K562 (cell line): ENCODE measurements around the gene DNAH10. TPM values are rescaled to one million over a fixed set of nuclear protein-coding genes. Genes with fewer than 3 reads are reported as not detected.

Experiments
- ATAC-seq: fragments of 200-7000 bp; cut with Tn5 transposase; 3 replicates; pipeline ENCODE4 v1.9.1; 2020; ENCODE audit warnings: moderate library complexity
- BruUV-seq: library from RNA; stranded (reverse); fragments of 400-500 nt; replicated peaks from 2 replicates; lab custom pipeline; 2021; lab: Mats Ljungman, UMichigan
- CTCF ChIA-PET: fragments of 300-600 bp; formaldehyde crosslinking; extraction: SDS; loops from one replicate; lab custom pipeline; 2021; ENCODE audit warnings: low intra/inter-chr PET ratio; lab: Yijun Ruan, JAX
- POLR2A ChIA-PET: fragments of 300-600, 350-650 bp; sonication (Branson Sonifier 250); formaldehyde crosslinking; extraction: SDS; loops from one replicate; lab custom pipeline; 2021; ENCODE audit warnings: antibody characterized with exemption, inconsistent platforms; lab: Yijun Ruan, JAX
- DNase-seq, 4 experiments: peaks; one replicate each; pipeline versions ENCODE4 v3.0.0 to v3.0.0-alpha.2; 2011 to 2018; ENCODE audit warnings: low spot score in 3 of 4, mixed read lengths in 3 of 4; ENCODE audit errors: extremely low read depth in 1 of 4
- FAIRE-seq: peaks from 2 replicates; lab custom pipeline; 2011; peaks lifted over from hg19 to GRCh38; lab: Jason Lieb, UNC
- H2AFZ ChIP-seq: 2 replicates; pipeline ENCODE4 v1.6.0; 2011; ENCODE audit warnings: low read depth, low read length, control low read depth, inconsistent platforms
- H3K27ac ChIP-seq: fragments of 200-600 bp; 3 replicates; pipeline ENCODE4 v1.8.0; 2011; ENCODE audit warnings: low read depth, mild to moderate bottlenecking, control low read depth, inconsistent platforms, low read length, moderate library complexity, mixed read lengths; ENCODE audit errors: extremely low read depth
- H3K27me3 ChIP-seq, 2 experiments: fragments of 300-600 bp in 1 of 2; 2 replicates in 1 of 2; 3 replicates in 1 of 2; pipeline versions ENCODE4 v1.6.0 to v1.8.0; 2011; ENCODE audit warnings: inconsistent platforms in 2 of 2, low read length in 2 of 2, mild to moderate bottlenecking in 1 of 2, mixed read lengths in 1 of 2, moderate library complexity in 1 of 2; ENCODE audit not compliant: control insufficient read depth in 2 of 2, insufficient read depth in 2 of 2
- H3K36me3 ChIP-seq: fragments of 300-600 bp; 3 replicates; pipeline ENCODE4 v1.8.0; 2011; ENCODE audit warnings: mild to moderate bottlenecking, low read length, inconsistent platforms; ENCODE audit not compliant: control insufficient read depth, insufficient read depth
- H3K4me1 ChIP-seq, 2 experiments: fragments of 200-600 bp in 1 of 2; replicated peaks in 1 of 2; 2 replicates in 1 of 2; 3 replicates in 1 of 2; pipeline versions ENCODE4 v1.5.1 to v1.8.0; 2011; ENCODE audit warnings: inconsistent platforms in 2 of 2, low read length in 2 of 2, mild to moderate bottlenecking in 1 of 2, mixed read lengths in 1 of 2, moderate library complexity in 1 of 2; ENCODE audit not compliant: control insufficient read depth in 2 of 2, insufficient read depth in 2 of 2
- H3K4me2 ChIP-seq: 2 replicates; pipeline ENCODE4 v1.6.1; 2011; ENCODE audit warnings: low read length, control low read depth, inconsistent platforms, mixed read lengths; ENCODE audit not compliant: insufficient read depth
- H3K4me3 ChIP-seq: fragments of 200-600 bp; sonication (generic), shearing (Covaris generic); 2 replicates; pipeline ENCODE4 v1.5.1; 2016; ENCODE audit warnings: control low read depth, inconsistent platforms
- H3K79me2 ChIP-seq: fragments of 200-600 bp; 3 replicates; pipeline ENCODE4 v1.8.0; 2011; ENCODE audit warnings: low read length, inconsistent platforms; ENCODE audit not compliant: control insufficient read depth, insufficient read depth
- H3K9ac ChIP-seq, 2 experiments: 2 replicates each; pipeline versions ENCODE4 v1.6.0 to v1.6.1; 2011; ENCODE audit warnings: low read depth in 2 of 2, low read length in 2 of 2, control low read depth in 1 of 2, inconsistent platforms in 1 of 2, mild to moderate bottlenecking in 1 of 2, mixed read lengths in 1 of 2; ENCODE audit not compliant: insufficient read depth in 1 of 2
- H3K9me1 ChIP-seq: one replicate; pipeline ENCODE4 v1.6.0; 2011; ENCODE audit warnings: inconsistent platforms, mild to moderate bottlenecking, low read length, moderate library complexity; ENCODE audit not compliant: control insufficient read depth, insufficient read depth
- H3K9me3 ChIP-seq: replicated peaks from 2 replicates; pipeline ENCODE4 v1.5.1; 2011; ENCODE audit warnings: low read depth, low read length, inconsistent platforms; ENCODE audit not compliant: control insufficient read depth, insufficient read depth
- H4K20me1 ChIP-seq: replicated peaks from 2 replicates; pipeline ENCODE4 v1.6.1; 2011; ENCODE audit warnings: low read length, inconsistent platforms, mixed read lengths; ENCODE audit not compliant: control insufficient read depth, insufficient read depth
- CHCHD3 ChIP-seq: fragments of 250-450 bp; sonication (Bioruptor Pico); IDR thresholded peaks from 2 replicates; pipeline ENCODE4 v2.1.2; 2022; ENCODE audit warnings: mild to moderate bottlenecking
- HOXB6 ChIP-seq: fragments of 250-450 bp; sonication (Bioruptor Pico); IDR thresholded peaks from 2 replicates; pipeline ENCODE4 v1.5.1; 2022; ENCODE audit warnings: mild to moderate bottlenecking, borderline replicate concordance
- JUNB ChIP-seq: fragments of 450-650 bp; formaldehyde crosslinking; conservative IDR thresholded peaks from 2 replicates; pipeline ENCODE4 v1.4.0; 2020; ENCODE audit warnings: mild to moderate bottlenecking
- KLF13 ChIP-seq: fragments of 450-650 bp; IDR thresholded peaks from 2 replicates; pipeline ENCODE4 v1.6.1; 2016; ENCODE audit warnings: missing genetic modification characterization, low read depth, mild to moderate bottlenecking, missing compliant biosample characterization, moderate library complexity, borderline replicate concordance
- SIX5 ChIP-seq, 2 experiments: IDR thresholded peaks; 2 replicates each; pipeline ENCODE4 v1.6.1; 2011; ENCODE audit warnings: low read length in 2 of 2, borderline replicate concordance in 1 of 2, low read depth in 1 of 2, mild to moderate bottlenecking in 1 of 2, moderate library complexity in 1 of 2; ENCODE audit not compliant: insufficient read depth in 1 of 2
- WGBS: fragments of 100-300 bp; shearing (Covaris generic); methylation state at CpG from one replicate; pipeline ENCODE4 v1.1.6; 2016; ENCODE audit warnings: low coverage, mixed read lengths; ENCODE audit not compliant: insufficient coverage; ENCODE audit errors: missing lambda C conversion rate; 5-methylcytosine and 5-hydroxymethylcytosine counted together
- in situ Hi-C: fragments of 300-500 bp; cut with MboI; formaldehyde crosslinking; loops from 4 replicates; pipeline ENCODE4 v1.15.0; 2018; ENCODE audit warnings: inconsistent platforms, mixed read lengths
- intact Hi-C: fragments of 100-400 bp; cut with micrococcal nuclease; formaldehyde crosslinking; loops from 2 replicates; pipeline ENCODE4 v1.14.2; 2022
- polyA plus RNA-seq, 8 experiments: library from polyadenylated mRNA; depleted of rRNA in 4 of 8; stranded (reverse) in 5 of 8; unstranded in 3 of 8; fragments of >200 nt; fragmentation: Nextera tagmentation in 2 of 8; fragmentation: Illumina TruSeq in 1 of 8; extraction: Ambion mirVana in 2 of 8; extraction: Trizol in 1 of 8; gene quantifications; 2 replicates each; pipeline versions ENCODE4 v1.2.1 to v1.2.3, GENCODE V29; 2011 to 2014; ENCODE audit warnings: inconsistent platforms in 1 of 8, missing spikeins in 1 of 8
- total RNA-seq, 7 experiments: library from RNA; depleted of rRNA in 6 of 7; stranded (reverse); fragments of >200 nt in 6 of 7; fragmentation: Illumina TruSeq in 2 of 7; extraction: Trizol in 2 of 7; gene quantifications; 2 replicates each; pipeline versions ENCODE4 v1.2.1 to v1.2.3, GENCODE V29; 2011 to 2021; ENCODE audit warnings: low replicate concordance in 1 of 7
- TF ChIP-seq, protein P1 (sequence below), 2 experiments: fragments of 250-450 bp in 1 of 2; fragments of 450-650 bp in 1 of 2; sonication (Bioruptor Pico) in 1 of 2; IDR thresholded peaks; 2 replicates each; pipeline versions ENCODE4 v1.6.1 to v1.8.0; 2016 to 2021; ENCODE audit warnings: mild to moderate bottlenecking in 2 of 2, moderate library complexity in 2 of 2, missing compliant biosample characterization in 1 of 2, missing genetic modification characterization in 1 of 2

Gene DNAH10
- total and polyA plus RNA-seq, 9 of the 15 experiments (the other 6 are each of a cell fraction or from before 2014, with no cell fraction given): 0.01 to 0.06 (median 0.04) TPM; not detected in 1

DNA sequence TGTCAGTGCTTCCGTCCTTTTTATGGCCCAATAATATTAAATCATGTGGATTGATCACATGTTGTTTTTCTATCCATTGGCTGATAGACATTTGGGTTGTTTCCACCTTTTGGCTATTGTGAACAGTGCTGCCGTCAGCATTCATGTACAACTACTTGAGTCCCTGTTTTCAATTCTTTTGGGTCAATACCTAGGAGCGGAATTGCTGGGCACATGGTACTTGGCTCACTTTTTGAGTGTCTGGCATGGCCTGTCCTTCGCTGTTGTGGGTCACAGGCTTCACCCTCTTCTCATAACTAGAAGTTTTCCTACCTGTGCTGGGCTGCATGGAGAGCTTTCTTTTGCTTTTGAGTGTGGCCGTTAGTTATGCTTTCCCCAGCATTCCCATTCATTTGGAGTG is 72.7 kb downstream of the DNAH10 start:
- no peak overlapping the region for H2AFZ ChIP-seq
- H3K9ac ChIP-seq: no peak overlapping the region
- H3K27ac ChIP-seq: no peak overlapping the region
- BruUV-seq: no TSS peak
- H3K4me1 ChIP-seq: peaks cover 2 to 4% of the 10 kb centered on the region in 2 experiments; a peak in 1 of 5 replicates
- ATAC-seq: no peak
- no peaks in the 10 kb centered on the region for H3K9me1 ChIP-seq
- H3K4me2 ChIP-seq: no peak overlapping the region
- no peak for TF ChIP-seq HOXB6 (CRISPR knock-in tag)
- TF ChIP-seq SIX5 (IDR thresholded peaks at IDR 0.05; ENCODE audit: borderline replicate concordance in 1 of 2, insufficient read depth in 1 of 2, low read depth in 1 of 2, low read length in 2 of 2): no peak
- no peak for TF ChIP-seq KLF13
- no peak for TF ChIP-seq JUNB (CRISPR knock-in tag)
- TF ChIP-seq, protein P1, sequence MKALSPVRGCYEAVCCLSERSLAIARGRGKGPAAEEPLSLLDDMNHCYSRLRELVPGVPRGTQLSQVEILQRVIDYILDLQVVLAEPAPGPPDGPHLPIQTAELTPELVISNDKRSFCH (CRISPR knock-in tag; IDR thresholded peaks at IDR 0.05): no peak
- TF ChIP-seq, protein P1 (tag; IDR thresholded peaks at IDR 0.05): no peak
- TF ChIP-seq CHCHD3 (CRISPR knock-in tag): no peak
- ChIA-PET POLR2A (interaction anchor here (0.7 kb wide), 1 partner anchor 14 kb away, joined by 4 read pairs; no protein-coding TSS in a partner anchor), CTCF (interaction anchor here (0.5 kb wide), 1 partner anchor 43 kb away, joined by 3 read pairs; no protein-coding TSS in a partner anchor)
- no peak for DNase-seq
- H3K27me3 ChIP-seq: peaks cover 3 to 10% of the 10 kb centered on the region in 2 experiments; a peak in 4 of 5 replicates
- H3K9me3 ChIP-seq: peaks cover 7% of the 10 kb centered on the region
- no peak for FAIRE-seq
- no peaks in the 10 kb centered on the region for H4K20me1 ChIP-seq
- intact Hi-C loops: no loop called here
- no peaks in the 10 kb centered on the region for H3K79me2 ChIP-seq
- WGBS: 22% methylated on average over 5 of the region's 5 CpGs
- no peak overlapping the region for H3K4me3 ChIP-seq
- in situ Hi-C loops: no loop called here
- H3K36me3 ChIP-seq: no peaks in the 10 kb centered on the region
